ENCODE data around the gene S100A14.

The S100A14 gene

DNA sequence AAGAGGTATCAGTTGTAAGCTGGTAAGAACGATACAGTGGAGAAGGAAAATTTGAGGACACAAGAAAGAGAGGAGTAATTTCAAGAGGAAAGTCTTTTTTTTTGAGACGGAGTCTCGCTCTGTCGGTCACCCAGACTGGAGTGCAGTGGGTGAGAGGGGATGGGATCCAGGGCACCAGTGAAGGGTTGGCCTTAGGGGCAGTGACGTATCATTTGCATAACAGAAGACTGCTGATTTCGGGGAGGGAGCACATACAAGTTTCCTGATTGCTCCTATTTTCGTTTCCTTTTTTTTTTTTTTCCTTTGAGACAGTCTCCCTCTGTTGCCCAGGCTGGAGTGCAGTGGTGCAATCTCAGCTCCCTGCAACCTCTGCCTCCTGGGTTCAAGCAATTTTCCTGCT is 7.0 kb upstream of the S100A14 start:
- no peak for DNase-seq
- H3K27me3 ChIP-seq (replicated peaks in 2 of 5; ENCODE audit: control insufficient read depth in 4 of 5, insufficient read depth in 5 of 5, low read length in 4 of 5): peaks cover 0 to 2% (median 0%) of the 10 kb centered on the region in 5 experiments
- no peak overlapping the region for H3K4me3 ChIP-seq (ENCODE audit: control insufficient read depth in 1 of 7, extremely low read depth in 1 of 7, insufficient read depth in 4 of 7, low read depth in 2 of 7, low read length in 6 of 7)
- WGBS (ENCODE audit: insufficient coverage): 94% methylated on average over 7 of the region's 7 CpGs
- POLR2A ChIA-PET: interaction anchor here (0.9 kb wide), 1 partner anchor 11 kb away, joined by 6 read pairs; the partner anchor contains the start of gene CHTOP
- peaks cover 0 to 9% (median 3%) of the 10 kb centered on the region in 4 experiments for H3K4me1 ChIP-seq (ENCODE audit: control extremely low read depth in 1 of 4, control insufficient read depth in 4 of 4, insufficient read depth in 4 of 4, low read length in 3 of 4)
- no peaks in the 10 kb centered on the region for H3K36me3 ChIP-seq (ENCODE audit: control insufficient read depth in 4 of 4, insufficient read depth in 4 of 4, low read length in 3 of 4)
- CTCF ChIA-PET: interaction anchor here (0.6 to 21.2 kb wide), 3 partner anchors 52 to 135 kb away, joined by 3 to 262 read pairs (median 4); no protein-coding TSS in a partner anchor
- H3K27ac ChIP-seq (ENCODE audit: insufficient read depth in 1 of 2, low read depth in 1 of 2, low read length in 2 of 2, poor library complexity in 1 of 2, severe bottlenecking in 2 of 2): no peak overlapping the region
- peaks cover 0 to 1% (median 0%) of the 10 kb centered on the region in 5 experiments for H3K9me3 ChIP-seq (ENCODE audit: control extremely low read depth in 1 of 5, control insufficient read depth in 4 of 5, insufficient read depth in 2 of 5, low read depth in 1 of 5, low read length in 4 of 5)

DNA sequence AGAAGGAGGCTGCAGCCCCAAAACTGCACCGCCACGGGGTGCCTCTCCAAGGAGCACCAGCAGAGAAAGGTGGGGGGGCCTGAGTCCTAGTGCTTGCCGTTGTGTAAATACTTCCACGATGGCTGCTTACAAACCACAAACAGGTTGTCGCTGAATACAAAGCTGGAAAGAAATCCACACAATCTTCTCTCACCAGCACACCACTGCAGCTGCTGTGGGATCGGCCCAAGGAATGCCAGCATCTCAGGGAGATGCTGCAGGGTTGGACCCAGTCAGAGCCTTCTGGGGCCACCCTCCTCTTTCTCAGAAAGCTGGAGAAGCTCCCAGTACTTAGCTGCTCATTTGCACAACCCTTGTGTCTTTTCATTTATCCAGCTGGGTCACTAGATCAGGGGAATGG is 3.0 kb upstream of the S100A14 start:
- no peaks in the 10 kb centered on the region for H3K27me3 ChIP-seq (replicated peaks in 2 of 5; ENCODE audit: control insufficient read depth in 4 of 5, insufficient read depth in 5 of 5, low read length in 4 of 5)
- no peaks in the 10 kb centered on the region for H3K36me3 ChIP-seq (ENCODE audit: control insufficient read depth in 4 of 4, insufficient read depth in 4 of 4, low read length in 3 of 4)
- no peak overlapping the region for H3K27ac ChIP-seq (ENCODE audit: insufficient read depth in 1 of 2, low read depth in 1 of 2, low read length in 2 of 2, poor library complexity in 1 of 2, severe bottlenecking in 2 of 2)
- H3K4me1 ChIP-seq (ENCODE audit: control extremely low read depth in 1 of 4, control insufficient read depth in 4 of 4, insufficient read depth in 4 of 4, low read length in 3 of 4): peaks cover 0 to 4% (median 2%) of the 10 kb centered on the region in 4 experiments
- no peak overlapping the region for H3K4me3 ChIP-seq (ENCODE audit: control insufficient read depth in 1 of 7, extremely low read depth in 1 of 7, insufficient read depth in 4 of 7, low read depth in 2 of 7, low read length in 6 of 7)
- 98% methylated on average over 6 of the region's 6 CpGs for WGBS (ENCODE audit: insufficient coverage)
- POLR2A ChIA-PET: interaction anchor here (0.8 to 1.0 kb wide), 2 partner anchors 15 to 27 kb away, joined by 4 read pairs; partner anchors contain the start of gene CHTOP
- peaks cover 0 to 1% (median 0%) of the 10 kb centered on the region in 5 experiments for H3K9me3 ChIP-seq (ENCODE audit: control extremely low read depth in 1 of 5, control insufficient read depth in 4 of 5, insufficient read depth in 2 of 5, low read depth in 1 of 5, low read length in 4 of 5)
- DNase-seq: no peak
- CTCF ChIA-PET: interaction anchor here (0.9 to 21.2 kb wide), 11 partner anchors 9 to 266 kb away, joined by 3 to 262 read pairs (median 22); partner anchors contain the start of genes S100A1 and S100A13

DNA sequence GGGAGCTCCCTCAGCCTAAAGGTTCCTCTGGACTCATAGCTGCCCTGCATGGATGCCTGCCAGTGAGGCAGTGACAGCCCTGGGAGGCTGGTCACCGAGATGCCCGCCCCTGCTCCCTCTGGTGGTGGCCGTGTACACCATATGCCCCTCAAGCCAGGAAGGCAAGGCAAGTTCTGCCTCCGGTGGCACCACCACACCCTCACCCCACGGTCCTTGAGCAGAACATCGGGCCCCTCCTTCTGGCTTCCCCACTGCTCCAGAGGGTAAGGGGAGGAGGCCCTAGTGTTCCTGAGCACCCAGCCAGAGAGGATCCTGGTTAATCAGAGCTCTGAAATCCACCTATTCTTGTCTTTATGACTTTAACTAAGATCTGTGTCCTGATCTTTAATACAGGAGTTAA is 1.5 kb upstream of the S100A14 start:
- POLR2A ChIA-PET: interaction anchor here (1.7 kb wide), 1 partner anchor 45 kb away, joined by 6 read pairs; no protein-coding TSS in a partner anchor
- no peaks in the 10 kb centered on the region for H3K36me3 ChIP-seq (ENCODE audit: control insufficient read depth in 4 of 4, insufficient read depth in 4 of 4, low read length in 3 of 4)
- 0% methylated on average over 6 of the region's 6 CpGs for WGBS (ENCODE audit: insufficient coverage)
- H3K9me3 ChIP-seq (ENCODE audit: control extremely low read depth in 1 of 5, control insufficient read depth in 4 of 5, insufficient read depth in 2 of 5, low read depth in 1 of 5, low read length in 4 of 5): peaks cover 0 to 1% (median 0%) of the 10 kb centered on the region in 5 experiments
- peaks cover 0 to 4% (median 2%) of the 10 kb centered on the region in 4 experiments for H3K4me1 ChIP-seq (ENCODE audit: control extremely low read depth in 1 of 4, control insufficient read depth in 4 of 4, insufficient read depth in 4 of 4, low read length in 3 of 4)
- DNase-seq: peak in 2 of 3 donors; percentile 61 to 76
- H3K4me3 ChIP-seq (ENCODE audit: control insufficient read depth in 1 of 7, extremely low read depth in 1 of 7, insufficient read depth in 4 of 7, low read depth in 2 of 7, low read length in 6 of 7): no peak overlapping the region
- CTCF ChIA-PET: interaction anchor here (1.0 to 21.2 kb wide), 14 partner anchors 10 to 265 kb away, joined by 3 to 262 read pairs (median 6); partner anchors contain the start of genes CHTOP, S100A1 and S100A13
- H3K27ac ChIP-seq (ENCODE audit: insufficient read depth in 1 of 2, low read depth in 1 of 2, low read length in 2 of 2, poor library complexity in 1 of 2, severe bottlenecking in 2 of 2): no peak overlapping the region
- H3K27me3 ChIP-seq (replicated peaks in 2 of 5; ENCODE audit: control insufficient read depth in 4 of 5, insufficient read depth in 5 of 5, low read length in 4 of 5): no peaks in the 10 kb centered on the region

DNA sequence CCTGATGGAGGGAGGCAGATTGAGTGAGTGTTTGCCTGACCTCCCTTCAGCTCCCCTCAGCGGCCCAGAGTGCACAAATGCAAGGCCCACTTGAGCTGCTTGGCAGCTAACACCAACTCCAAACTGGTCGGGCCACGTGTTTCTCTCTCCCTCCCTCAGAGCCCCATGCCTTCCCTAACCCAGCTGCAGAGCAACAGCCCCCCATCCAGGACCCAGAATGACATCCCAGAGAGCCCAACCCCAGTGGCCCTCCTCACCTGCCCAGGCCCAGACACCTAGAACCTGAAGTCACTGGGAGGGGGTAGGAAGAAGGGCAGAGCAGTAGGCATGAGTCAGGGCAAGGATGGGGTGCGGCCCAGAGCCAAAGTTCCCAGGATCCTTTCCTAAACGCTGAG is 789 bp upstream of the S100A14 start:
- POLR2A ChIA-PET: no interaction called here
- whole genome bisulfite sequencing (ENCODE audit: insufficient coverage): 89% methylated on average over 3 of the region's 5 CpGs
- DNase-seq: no peak
- H3K36me3 ChIP-seq (ENCODE audit: control insufficient read depth in 4 of 4, insufficient read depth in 4 of 4, low read length in 3 of 4): no peaks in the 10 kb centered on the region
- no peak overlapping the region for H3K27ac ChIP-seq (ENCODE audit: insufficient read depth in 1 of 2, low read depth in 1 of 2, low read length in 2 of 2, poor library complexity in 1 of 2, severe bottlenecking in 2 of 2)
- H3K4me1 ChIP-seq (ENCODE audit: control extremely low read depth in 1 of 4, control insufficient read depth in 4 of 4, insufficient read depth in 4 of 4, low read length in 3 of 4): peaks cover 0 to 4% (median 2%) of the 10 kb centered on the region in 4 experiments
- CTCF ChIA-PET: interaction anchor here (1.0 to 21.2 kb wide), 11 partner anchors 9 to 108 kb away, joined by 3 to 262 read pairs (median 22); partner anchors contain the start of genes CHTOP, S100A1 and S100A13
- H3K9me3 ChIP-seq (ENCODE audit: control extremely low read depth in 1 of 5, control insufficient read depth in 4 of 5, insufficient read depth in 2 of 5, low read depth in 1 of 5, low read length in 4 of 5): peaks cover 0 to 1% (median 0%) of the 10 kb centered on the region in 5 experiments
- no peaks in the 10 kb centered on the region for H3K27me3 ChIP-seq (replicated peaks in 2 of 5; ENCODE audit: control insufficient read depth in 4 of 5, insufficient read depth in 5 of 5, low read length in 4 of 5)
- no peak overlapping the region for H3K4me3 ChIP-seq (ENCODE audit: control insufficient read depth in 1 of 7, extremely low read depth in 1 of 7, insufficient read depth in 4 of 7, low read depth in 2 of 7, low read length in 6 of 7)

DNA sequence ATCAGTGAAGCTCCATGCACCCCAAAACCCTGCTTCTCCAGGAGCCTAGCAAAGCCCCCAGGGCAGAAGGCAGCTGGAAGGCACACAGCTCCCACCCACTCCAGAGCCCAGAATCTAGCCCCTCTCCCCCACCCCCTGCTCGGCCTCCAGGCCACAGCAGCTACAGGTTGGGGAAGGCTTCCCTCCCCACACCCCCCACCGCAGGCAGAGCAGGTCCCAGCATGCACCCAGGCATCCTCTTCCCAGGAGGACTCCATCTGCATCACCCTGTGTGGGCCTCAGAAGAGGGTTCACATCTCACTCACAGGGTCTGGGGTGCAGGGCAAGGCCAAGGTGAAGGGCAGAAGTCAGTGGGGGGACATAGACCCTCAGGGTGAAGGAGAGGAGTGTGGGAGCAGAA is 719 bp downstream of the S100A14 start:
- CTCF ChIA-PET: interaction anchor here (0.6 to 21.2 kb wide), 12 partner anchors 7 to 106 kb away, joined by 3 to 262 read pairs (median 8); partner anchors contain the start of genes S100A1 and S100A13
- Histone ChIP-seq H3K4me1 (ENCODE audit: control extremely low read depth in 1 of 4, control insufficient read depth in 4 of 4, insufficient read depth in 4 of 4, low read length in 3 of 4) (peaks cover 0 to 17% (median 7%) of the 10 kb centered on the region in 4 experiments), H3K27me3 (replicated peaks in 2 of 5; ENCODE audit: control insufficient read depth in 4 of 5, insufficient read depth in 5 of 5, low read length in 4 of 5) (no peaks in the 10 kb centered on the region), H3K27ac (ENCODE audit: insufficient read depth in 1 of 2, low read depth in 1 of 2, low read length in 2 of 2, poor library complexity in 1 of 2, severe bottlenecking in 2 of 2) (no peak overlapping the region), H3K4me3 (ENCODE audit: control insufficient read depth in 1 of 7, extremely low read depth in 1 of 7, insufficient read depth in 4 of 7, low read depth in 2 of 7, low read length in 6 of 7) (no peak overlapping the region), H3K9me3 (ENCODE audit: control extremely low read depth in 1 of 5, control insufficient read depth in 4 of 5, insufficient read depth in 2 of 5, low read depth in 1 of 5, low read length in 4 of 5) (peaks cover 0 to 1% (median 0%) of the 10 kb centered on the region in 5 experiments), H3K36me3 (ENCODE audit: control insufficient read depth in 4 of 4, insufficient read depth in 4 of 4, low read length in 3 of 4) (no peaks in the 10 kb centered on the region)
- POLR2A ChIA-PET: interaction anchor here (1.3 kb wide), 1 partner anchor 43 kb away, joined by 4 read pairs; no protein-coding TSS in a partner anchor
- 100% methylated on average over 2 of the region's 2 CpGs for whole genome bisulfite sequencing (ENCODE audit: insufficient coverage)
- no peak for DNase-seq

DNA sequence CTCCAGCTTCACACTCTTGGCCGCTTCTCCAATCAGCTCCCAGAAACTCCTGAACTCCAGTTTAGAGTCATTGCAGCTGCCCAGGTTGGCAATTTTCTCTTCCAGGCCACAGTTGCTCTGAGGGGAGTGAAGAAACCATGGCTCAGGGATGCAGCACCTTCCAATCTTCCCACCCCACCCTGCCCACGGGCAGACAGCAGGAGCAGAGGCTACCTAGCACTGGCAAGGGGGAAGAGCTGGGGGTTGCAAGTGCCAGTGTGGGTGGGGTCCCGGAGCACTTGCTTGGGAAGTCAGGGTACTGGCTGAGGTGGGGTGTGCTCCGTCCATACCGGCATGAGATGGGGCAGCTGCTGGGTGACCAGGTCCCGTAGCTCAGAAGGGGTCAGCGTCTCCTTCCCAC is 1.2 kb downstream of the S100A14 start:
- ChIA-PET POLR2A (interaction anchor here (0.5 kb wide), 1 partner anchor 34 kb away, joined by 3 read pairs; no protein-coding TSS in a partner anchor), CTCF (interaction anchor here (1.0 to 21.2 kb wide), 11 partner anchors 7 to 106 kb away, joined by 3 to 262 read pairs (median 7); partner anchors contain the start of genes S100A1 and S100A13)
- no peaks in the 10 kb centered on the region for H3K36me3 ChIP-seq (ENCODE audit: control insufficient read depth in 4 of 4, insufficient read depth in 4 of 4, low read length in 3 of 4)
- DNase-seq: no peak
- peaks cover 0 to 22% (median 12%) of the 10 kb centered on the region in 4 experiments for H3K4me1 ChIP-seq (ENCODE audit: control extremely low read depth in 1 of 4, control insufficient read depth in 4 of 4, insufficient read depth in 4 of 4, low read length in 3 of 4)
- H3K4me3 ChIP-seq (ENCODE audit: control insufficient read depth in 1 of 7, extremely low read depth in 1 of 7, insufficient read depth in 4 of 7, low read depth in 2 of 7, low read length in 6 of 7): no peak overlapping the region
- no peaks in the 10 kb centered on the region for H3K27me3 ChIP-seq (replicated peaks in 2 of 5; ENCODE audit: control insufficient read depth in 4 of 5, insufficient read depth in 5 of 5, low read length in 4 of 5)
- no peak overlapping the region for H3K27ac ChIP-seq (ENCODE audit: insufficient read depth in 1 of 2, low read depth in 1 of 2, low read length in 2 of 2, poor library complexity in 1 of 2, severe bottlenecking in 2 of 2)
- 100% methylated on average over 6 of the region's 7 CpGs for WGBS (ENCODE audit: insufficient coverage)
- H3K9me3 ChIP-seq (ENCODE audit: control extremely low read depth in 1 of 5, control insufficient read depth in 4 of 5, insufficient read depth in 2 of 5, low read depth in 1 of 5, low read length in 4 of 5): peaks cover 0 to 1% (median 0%) of the 10 kb centered on the region in 5 experiments
